Measurements from ENCODE around the gene HIVEP1. TPM values are rescaled to one million over a fixed set of nuclear protein-coding genes. Genes with fewer than 3 reads are reported as not detected.
A peak's percentile ranks its signal among the peaks of the same experiment; 100 is the strongest.

The HIVEP1 gene
- total RNA-seq, 1 donor = 21.8 TPM

DNA sequence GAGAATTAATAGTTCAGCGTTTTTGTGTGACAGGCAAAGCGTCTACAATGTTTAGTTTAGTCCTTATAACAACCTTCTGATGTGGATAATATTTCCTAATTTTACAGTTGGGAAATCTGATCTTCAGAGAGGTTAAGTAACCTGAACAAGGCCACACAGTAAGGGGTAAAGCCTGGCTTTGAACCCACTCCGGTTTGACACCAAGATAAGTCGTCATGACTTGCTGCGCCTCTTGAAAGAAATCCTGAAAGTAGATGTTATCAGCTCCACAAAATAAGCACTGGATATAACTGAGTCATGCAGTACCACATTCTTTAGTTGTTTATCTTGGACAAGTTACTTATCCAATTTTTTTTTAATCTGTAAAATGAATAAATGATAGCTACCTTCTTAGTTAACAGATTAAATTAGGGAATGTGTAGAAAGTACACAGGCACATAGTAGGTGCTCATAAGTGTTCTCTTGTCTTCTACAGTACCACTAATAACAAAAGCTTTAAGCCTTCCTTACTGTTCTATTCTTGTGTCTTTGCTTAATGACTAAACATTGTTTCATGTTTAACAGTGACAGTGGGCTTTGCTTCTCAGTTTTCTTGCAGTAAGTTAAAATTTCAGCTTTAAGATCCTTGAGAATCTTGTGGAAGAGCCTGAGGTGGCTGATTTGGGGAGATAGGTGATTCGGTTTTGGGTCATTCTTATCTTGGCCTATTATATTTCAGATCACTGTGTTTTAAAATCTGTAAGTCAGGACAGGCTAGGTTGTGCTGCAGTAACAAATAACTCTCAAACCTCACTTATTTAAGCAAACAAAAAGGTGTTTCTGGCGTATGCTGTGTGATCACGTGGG, 2.1 kb downstream of the HIVEP1 start:
- peak overlapping the region; percentile 88 for H3K4me3 ChIP-seq (ENCODE audit: low read depth, low read length)
- peak; percentile 83 for DNase-seq (ENCODE audit: low read depth)
- TF ChIP-seq, protein P1, sequence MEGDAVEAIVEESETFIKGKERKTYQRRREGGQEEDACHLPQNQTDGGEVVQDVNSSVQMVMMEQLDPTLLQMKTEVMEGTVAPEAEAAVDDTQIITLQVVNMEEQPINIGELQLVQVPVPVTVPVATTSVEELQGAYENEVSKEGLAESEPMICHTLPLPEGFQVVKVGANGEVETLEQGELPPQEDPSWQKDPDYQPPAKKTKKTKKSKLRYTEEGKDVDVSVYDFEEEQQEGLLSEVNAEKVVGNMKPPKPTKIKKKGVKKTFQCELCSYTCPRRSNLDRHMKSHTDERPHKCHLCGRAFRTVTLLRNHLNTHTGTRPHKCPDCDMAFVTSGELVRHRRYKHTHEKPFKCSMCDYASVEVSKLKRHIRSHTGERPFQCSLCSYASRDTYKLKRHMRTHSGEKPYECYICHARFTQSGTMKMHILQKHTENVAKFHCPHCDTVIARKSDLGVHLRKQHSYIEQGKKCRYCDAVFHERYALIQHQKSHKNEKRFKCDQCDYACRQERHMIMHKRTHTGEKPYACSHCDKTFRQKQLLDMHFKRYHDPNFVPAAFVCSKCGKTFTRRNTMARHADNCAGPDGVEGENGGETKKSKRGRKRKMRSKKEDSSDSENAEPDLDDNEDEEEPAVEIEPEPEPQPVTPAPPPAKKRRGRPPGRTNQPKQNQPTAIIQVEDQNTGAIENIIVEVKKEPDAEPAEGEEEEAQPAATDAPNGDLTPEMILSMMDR (IDR thresholded peaks at IDR 0.05; ENCODE audit: insufficient read depth, low read length) = no peak

DNA sequence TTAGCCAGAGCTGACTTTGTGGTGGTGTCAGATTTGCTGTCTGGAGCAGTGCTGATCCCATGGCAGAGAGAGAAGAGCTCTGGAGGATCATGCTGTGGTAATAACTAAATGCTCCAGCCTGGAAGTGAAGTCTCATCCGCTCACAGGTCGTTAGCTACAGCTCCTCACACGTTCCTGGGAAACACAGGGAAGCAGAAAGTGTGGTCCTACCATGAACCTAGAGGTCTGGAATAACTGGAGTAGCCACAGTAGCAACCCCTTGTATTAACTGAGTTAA, 2.7 kb downstream of the HIVEP1 start:
- no peak overlapping the region for H3K4me3 ChIP-seq (ENCODE audit: low read depth, low read length)

GRCh38 chr6:12017263-12017662, 5.2 kb downstream of the HIVEP1 start:
- no peak for DNase-seq (ENCODE audit: low read depth)
- TF ChIP-seq, protein P1 (IDR thresholded peaks at IDR 0.05; ENCODE audit: insufficient read depth, low read length) = no peak
- H3K4me3 ChIP-seq (ENCODE audit: low read depth, low read length) = no peak overlapping the region

More for the DNA sequence above, 2.7 kb downstream of the HIVEP1 start:
- TF ChIP-seq, protein P1 (IDR thresholded peaks at IDR 0.05; ENCODE audit: insufficient read depth, low read length) = no peak
- DNase-seq (ENCODE audit: low read depth) = no peak

DNA sequence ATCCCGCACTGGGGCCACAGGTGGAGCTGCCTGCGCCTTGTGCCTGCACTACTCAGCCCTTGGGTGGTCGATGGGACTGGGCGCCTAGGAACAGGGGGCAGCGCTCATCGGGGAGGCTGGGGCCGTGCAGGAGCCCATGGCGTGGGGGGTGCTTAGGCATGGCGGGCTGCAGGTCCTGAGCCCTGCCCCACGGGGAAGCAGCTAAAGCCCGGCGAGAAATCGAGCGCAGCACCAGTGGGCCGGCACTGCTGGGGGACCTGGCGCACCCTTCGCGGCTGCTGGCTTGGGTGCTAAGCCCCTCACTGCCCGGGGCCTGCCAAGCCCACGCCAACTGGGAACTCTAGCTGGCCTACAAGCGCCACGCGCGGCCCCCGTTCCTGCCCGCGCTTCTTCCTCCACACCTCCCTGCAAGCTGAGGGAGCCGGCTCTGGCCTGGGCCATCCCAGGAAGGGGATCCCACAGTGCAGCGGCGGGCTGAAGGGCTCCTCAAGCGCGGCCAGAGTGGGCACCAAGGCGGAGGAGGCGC, 5.8 kb downstream of the HIVEP1 start:
- no peak overlapping the region for H3K4me3 ChIP-seq (ENCODE audit: low read depth, low read length)
- TF ChIP-seq, protein P1 (IDR thresholded peaks at IDR 0.05; ENCODE audit: insufficient read depth, low read length) = no peak
- no peak for DNase-seq (ENCODE audit: low read depth)

DNA sequence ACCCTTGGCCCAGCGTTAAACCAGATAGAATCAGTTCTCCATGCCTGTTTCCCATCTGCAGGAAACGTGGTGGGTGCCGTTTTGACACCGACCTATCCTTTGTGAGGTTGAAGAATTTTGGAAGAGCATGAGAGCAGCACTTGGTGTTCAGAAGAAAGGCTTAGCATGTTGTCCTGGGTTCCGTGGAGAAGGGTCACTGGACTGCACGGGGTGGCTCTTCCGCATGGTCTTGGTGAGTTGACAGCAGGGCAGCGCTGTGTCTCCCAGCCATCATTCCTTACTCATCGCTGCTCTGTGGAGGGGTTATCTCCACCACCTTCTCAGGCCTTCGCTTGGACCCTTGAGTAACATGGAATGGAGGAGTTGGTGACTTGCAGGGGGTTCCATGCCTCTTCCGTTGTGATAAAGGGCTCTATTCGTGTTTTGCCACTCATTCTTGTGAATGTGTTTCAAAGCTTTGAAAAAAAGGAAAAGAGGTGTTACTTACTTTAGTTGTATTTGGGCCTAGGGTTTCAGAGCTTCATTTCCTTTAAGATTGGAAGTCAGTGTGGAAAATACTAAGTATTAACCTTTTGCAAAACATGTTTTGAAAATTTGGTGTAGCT, 8.2 kb downstream of the HIVEP1 start:
- TF ChIP-seq, protein P1 (IDR thresholded peaks at IDR 0.05; ENCODE audit: insufficient read depth, low read length) = no peak
- H3K4me3 ChIP-seq (ENCODE audit: low read depth, low read length) = no peak overlapping the region
- DNase-seq (ENCODE audit: low read depth) = no peak

DNA sequence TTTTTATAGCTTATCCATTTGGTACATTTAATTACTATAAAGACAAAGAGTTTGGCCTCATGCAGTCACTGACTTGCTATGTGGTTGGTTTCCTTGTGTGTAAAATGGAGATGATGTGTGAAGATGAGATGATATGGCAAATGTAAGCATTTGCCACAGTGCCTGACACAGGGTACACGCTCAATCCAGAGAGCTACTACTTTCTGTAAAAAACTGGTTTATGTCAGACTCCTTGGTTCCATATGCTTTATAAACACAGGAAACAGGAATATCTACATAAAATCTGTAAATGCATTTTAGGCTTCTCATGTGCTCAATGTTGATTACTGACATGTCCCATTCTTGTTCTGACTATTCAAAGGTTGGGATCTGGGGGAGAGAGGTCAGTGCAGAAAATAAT, 10.4 kb downstream of the HIVEP1 start:
- no peak for DNase-seq (ENCODE audit: low read depth)
- TF ChIP-seq, protein P1 (IDR thresholded peaks at IDR 0.05; ENCODE audit: insufficient read depth, low read length) = no peak
- no peak overlapping the region for H3K4me3 ChIP-seq (ENCODE audit: low read depth, low read length)
